GM23338 (cell line): ENCODE results near the gene NSF. TPM values are rescaled to one million over a fixed set of nuclear protein-coding genes. Genes with fewer than 3 reads are reported as not detected.

Experiments
- ATAC-seq: fragments of 200-7000 bp; cut with Tn5 transposase; 3 replicates; pipeline ENCODE4 v1.9.1; 2020
- DNase-seq: peaks from one replicate; pipeline ENCODE4 v3.0.0-alpha.2; 2015; ENCODE audit warnings: low spot score
- H2AFZ ChIP-seq: fragments of 200-600 bp; sonication (generic); 2 replicates; pipeline ENCODE4 v1.8.0; 2016; ENCODE audit warnings: antibody characterized with exemption, mild to moderate bottlenecking, moderate library complexity
- H3F3A ChIP-seq: fragments of 200-600 bp; sonication (generic); replicated peaks from 2 replicates; pipeline ENCODE4 v1.8.0; 2017; ENCODE audit warnings: antibody characterized with exemption, mixed run types, low read depth
- H3K27ac ChIP-seq: fragments of 200-600 bp; sonication (generic); 2 replicates; pipeline ENCODE4 v1.6.1; 2016; ENCODE audit warnings: low read depth
- H3K27me3 ChIP-seq: fragments of 200-600 bp; sonication (generic); 2 replicates; pipeline ENCODE4 v1.8.0; 2016; ENCODE audit warnings: mild to moderate bottlenecking, mixed run types, moderate library complexity; ENCODE audit not compliant: insufficient read depth
- H3K36me3 ChIP-seq: fragments of 200-600 bp; sonication (generic); 2 replicates; pipeline ENCODE4 v1.8.0; 2016; ENCODE audit warnings: mild to moderate bottlenecking; ENCODE audit not compliant: insufficient read depth
- H3K4me1 ChIP-seq: fragments of 200-600 bp; sonication (generic); 2 replicates; pipeline ENCODE4 v1.8.0; 2016; ENCODE audit warnings: mild to moderate bottlenecking, moderate library complexity; ENCODE audit not compliant: insufficient read depth
- H3K4me2 ChIP-seq: fragments of 200-600 bp; sonication (generic); 2 replicates; pipeline ENCODE4 v1.7.1; 2017; ENCODE audit warnings: mixed run types
- H3K4me3 ChIP-seq: fragments of 200-600 bp; sonication (generic); 2 replicates; pipeline ENCODE4 v1.6.1; 2016; ENCODE audit warnings: mixed run types
- H3K79me2 ChIP-seq: fragments of 200-600 bp; sonication (generic); replicated peaks from 2 replicates; pipeline ENCODE4 v1.8.0; 2017; ENCODE audit warnings: mild to moderate bottlenecking; ENCODE audit not compliant: insufficient read depth
- H3K9me2 ChIP-seq: fragments of 200-600 bp; sonication (generic); 2 replicates; pipeline ENCODE4 v1.8.0; 2017; ENCODE audit not compliant: insufficient read depth
- H4K20me1 ChIP-seq: fragments of 200-600 bp; sonication (generic); replicated peaks from 2 replicates; pipeline ENCODE4 v1.8.0; 2017; ENCODE audit warnings: mild to moderate bottlenecking; ENCODE audit not compliant: insufficient read depth
- H3K27ac Mint-ChIP-seq: 2 replicates; pipeline ENCODE4 v1.8.0; 2020; ENCODE audit warnings: inconsistent platforms, mild to moderate bottlenecking, moderate library complexity, mixed read lengths
- H3K27me3 Mint-ChIP-seq: 3 replicates; pipeline ENCODE4 v1.8.0; 2022; ENCODE audit warnings: low read depth, mild to moderate bottlenecking, moderate library complexity, mixed read lengths, inconsistent platforms; ENCODE audit not compliant: insufficient read depth, poor library complexity
- H3K36me3 Mint-ChIP-seq: 3 replicates; pipeline ENCODE4 v1.8.0; 2021; ENCODE audit warnings: low read depth, mild to moderate bottlenecking, inconsistent platforms, moderate library complexity, mixed read lengths
- H3K4me1 Mint-ChIP-seq: 3 replicates; pipeline ENCODE4 v1.8.0; 2020; ENCODE audit warnings: mild to moderate bottlenecking, inconsistent platforms, mixed read lengths
- H3K4me3 Mint-ChIP-seq: 3 replicates; pipeline ENCODE4 v1.8.0; 2021; ENCODE audit warnings: moderate library complexity, mild to moderate bottlenecking, inconsistent platforms, mixed read lengths
- H3K9me3 Mint-ChIP-seq: 3 replicates; pipeline ENCODE4 v1.8.0; 2020; ENCODE audit warnings: moderate library complexity, mild to moderate bottlenecking, inconsistent platforms, mixed read lengths
- CREB1 ChIP-seq: fragments of 250-450 bp; sonication (Bioruptor Pico); IDR thresholded peaks from 2 replicates; pipeline ENCODE4 v1.5.0; 2020; ENCODE audit warnings: low read depth, mild to moderate bottlenecking, moderate library complexity
- CTCF ChIP-seq, 2 experiments: fragments of 200-600 bp in 1 of 2; sonication (generic) in 1 of 2; conservative IDR thresholded peaks; 2 replicates each; pipeline versions ENCODE4 v1.5.1 to v1.6.1; 2016 to 2017; ENCODE audit warnings: antibody characterized with exemption in 2 of 2, low read depth in 2 of 2, mild to moderate bottlenecking in 2 of 2, moderate library complexity in 1 of 2
- EZH2 ChIP-seq: fragments of 200-600 bp; sonication (generic); IDR thresholded peaks from one replicate; pipeline ENCODE4 v1.8.0; 2017; ENCODE audit warnings: antibody characterized with exemption, mild to moderate bottlenecking, low read depth; ENCODE audit not compliant: unreplicated experiment
- EZH2phosphoT487 ChIP-seq: fragments of 200-600 bp; sonication (generic); IDR thresholded peaks from one replicate; pipeline ENCODE4 v1.8.1; 2018; ENCODE audit warnings: antibody characterized with exemption; ENCODE audit not compliant: unreplicated experiment
- JUNB ChIP-seq: IDR thresholded peaks from one replicate; pipeline ENCODE4 v1.6.1; 2016; ENCODE audit warnings: antibody characterized with exemption; ENCODE audit not compliant: unreplicated experiment
- NANOG ChIP-seq: IDR thresholded peaks from 2 replicates; pipeline ENCODE4 v1.6.1; 2016; ENCODE audit warnings: antibody characterized with exemption, borderline replicate concordance
- POLR2AphosphoS5 ChIP-seq: IDR thresholded peaks from 2 replicates; pipeline ENCODE4 v1.6.1; 2016; ENCODE audit warnings: antibody characterized with exemption, low read depth
- STAT1 ChIP-seq: IDR thresholded peaks from one replicate; pipeline ENCODE4 v1.6.1; 2016; ENCODE audit warnings: antibody characterized with exemption; ENCODE audit not compliant: unreplicated experiment
- ZNF114 ChIP-seq: fragments of 250-450 bp; sonication (Bioruptor Pico); IDR thresholded peaks from 2 replicates; pipeline ENCODE4 v1.5.0; 2020; ENCODE audit warnings: mild to moderate bottlenecking, moderate library complexity
- ZNF331 ChIP-seq: fragments of 250-450 bp; sonication (Bioruptor Pico); IDR thresholded peaks from 2 replicates; pipeline ENCODE4 v1.5.0; 2020; ENCODE audit warnings: low read depth, mild to moderate bottlenecking, moderate library complexity
- polyA plus RNA-seq: library from polyadenylated mRNA; unstranded; fragments of >200 nt; fragmentation: Nextera tagmentation; extraction: Ambion mirVana; gene quantifications from 2 replicates; pipeline ENCODE4 v1.2.1, GENCODE V29; 2016
- total RNA-seq: library from RNA; depleted of rRNA; stranded (reverse); fragments of >200 nt; shearing (Covaris generic); gene quantifications from 2 replicates; pipeline ENCODE4 v1.2.3, GENCODE V29; 2014
- TF ChIP-seq, protein P1 (sequence below): IDR thresholded peaks from 2 replicates; pipeline ENCODE4 v1.6.1; 2016; ENCODE audit warnings: antibody characterized with exemption
- TF ChIP-seq, protein P2 (sequence below): IDR thresholded peaks from one replicate; pipeline ENCODE4 v1.6.1; 2018; ENCODE audit warnings: antibody characterized with exemption; ENCODE audit not compliant: unreplicated experiment
- TF ChIP-seq, protein P3 (sequence below): fragments of 250-450 bp; sonication (Bioruptor Pico); IDR thresholded peaks from 2 replicates; pipeline ENCODE4 v1.5.0; 2020; ENCODE audit warnings: mild to moderate bottlenecking, moderate library complexity

NSF gene
- total and polyA plus RNA-seq, 2 experiments from 2014 or later, result 12.5 to 26.5 TPM

DNA sequence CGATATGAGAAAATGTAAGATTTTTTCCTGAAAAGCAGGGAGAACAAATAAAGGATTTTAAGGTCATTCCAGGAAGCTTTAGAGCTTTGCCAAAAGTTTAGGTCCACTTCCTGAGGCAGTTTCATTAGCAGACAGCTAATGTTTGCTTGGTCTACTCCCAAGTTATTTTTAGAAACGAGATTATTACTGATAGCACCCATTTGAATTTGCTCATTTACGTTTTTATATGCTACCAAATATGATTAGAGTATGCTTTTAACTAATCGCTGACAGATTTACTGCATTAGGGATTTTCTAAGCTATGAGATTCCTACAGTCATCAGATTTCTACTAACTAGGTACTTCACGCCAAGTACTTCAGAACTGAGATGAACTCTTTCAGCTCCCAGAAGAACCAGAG, 129.9 kb downstream of the NSF start:
- Histone ChIP-seq H3K27ac (no peak overlapping the region; the same call in 1 of the 2 replicates), H4K20me1 (no peaks in the 10 kb centered on the region), H3K4me2 (no peak overlapping the region), H2AFZ (no peak overlapping the region), H3K36me3 (no peaks in the 10 kb centered on the region), H3F3A (no peaks in the 10 kb centered on the region), H3K4me1 (no peaks in the 10 kb centered on the region), H3K27me3 (no peaks in the 10 kb centered on the region), H3K79me2 (no peaks in the 10 kb centered on the region), H3K9me2 (no peaks in the 10 kb centered on the region), H3K4me3 (no peak overlapping the region)
- no peaks in the 10 kb centered on the region for H3K36me3 Mint-ChIP-seq
- H3K4me3 Mint-ChIP-seq, result no peak overlapping the region
- no peaks in the 10 kb centered on the region for H3K9me3 Mint-ChIP-seq
- H3K27me3 Mint-ChIP-seq, result no peaks in the 10 kb centered on the region
- DNase-seq, result no peak
- TF ChIP-seq NANOG (no peak), POLR2AphosphoS5 (no peak), ZNF331 (CRISPR knock-in tag) (no peak), EZH2 (no peak), EZH2phosphoT487 (no peak), JUNB (no peak), CREB1 (CRISPR knock-in tag) (no peak), ZNF114 (no peak), STAT1 (no peak), CTCF (conservative IDR thresholded peaks at IDR 0.05; ENCODE audit: low read depth in 2 of 2) (no peak)
- TF ChIP-seq, protein P1, sequence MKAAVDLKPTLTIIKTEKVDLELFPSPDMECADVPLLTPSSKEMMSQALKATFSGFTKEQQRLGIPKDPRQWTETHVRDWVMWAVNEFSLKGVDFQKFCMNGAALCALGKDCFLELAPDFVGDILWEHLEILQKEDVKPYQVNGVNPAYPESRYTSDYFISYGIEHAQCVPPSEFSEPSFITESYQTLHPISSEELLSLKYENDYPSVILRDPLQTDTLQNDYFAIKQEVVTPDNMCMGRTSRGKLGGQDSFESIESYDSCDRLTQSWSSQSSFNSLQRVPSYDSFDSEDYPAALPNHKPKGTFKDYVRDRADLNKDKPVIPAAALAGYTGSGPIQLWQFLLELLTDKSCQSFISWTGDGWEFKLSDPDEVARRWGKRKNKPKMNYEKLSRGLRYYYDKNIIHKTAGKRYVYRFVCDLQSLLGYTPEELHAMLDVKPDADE, result no peak
- TF ChIP-seq, protein P2, sequence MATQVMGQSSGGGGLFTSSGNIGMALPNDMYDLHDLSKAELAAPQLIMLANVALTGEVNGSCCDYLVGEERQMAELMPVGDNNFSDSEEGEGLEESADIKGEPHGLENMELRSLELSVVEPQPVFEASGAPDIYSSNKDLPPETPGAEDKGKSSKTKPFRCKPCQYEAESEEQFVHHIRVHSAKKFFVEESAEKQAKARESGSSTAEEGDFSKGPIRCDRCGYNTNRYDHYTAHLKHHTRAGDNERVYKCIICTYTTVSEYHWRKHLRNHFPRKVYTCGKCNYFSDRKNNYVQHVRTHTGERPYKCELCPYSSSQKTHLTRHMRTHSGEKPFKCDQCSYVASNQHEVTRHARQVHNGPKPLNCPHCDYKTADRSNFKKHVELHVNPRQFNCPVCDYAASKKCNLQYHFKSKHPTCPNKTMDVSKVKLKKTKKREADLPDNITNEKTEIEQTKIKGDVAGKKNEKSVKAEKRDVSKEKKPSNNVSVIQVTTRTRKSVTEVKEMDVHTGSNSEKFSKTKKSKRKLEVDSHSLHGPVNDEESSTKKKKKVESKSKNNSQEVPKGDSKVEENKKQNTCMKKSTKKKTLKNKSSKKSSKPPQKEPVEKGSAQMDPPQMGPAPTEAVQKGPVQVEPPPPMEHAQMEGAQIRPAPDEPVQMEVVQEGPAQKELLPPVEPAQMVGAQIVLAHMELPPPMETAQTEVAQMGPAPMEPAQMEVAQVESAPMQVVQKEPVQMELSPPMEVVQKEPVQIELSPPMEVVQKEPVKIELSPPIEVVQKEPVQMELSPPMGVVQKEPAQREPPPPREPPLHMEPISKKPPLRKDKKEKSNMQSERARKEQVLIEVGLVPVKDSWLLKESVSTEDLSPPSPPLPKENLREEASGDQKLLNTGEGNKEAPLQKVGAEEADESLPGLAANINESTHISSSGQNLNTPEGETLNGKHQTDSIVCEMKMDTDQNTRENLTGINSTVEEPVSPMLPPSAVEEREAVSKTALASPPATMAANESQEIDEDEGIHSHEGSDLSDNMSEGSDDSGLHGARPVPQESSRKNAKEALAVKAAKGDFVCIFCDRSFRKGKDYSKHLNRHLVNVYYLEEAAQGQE, result no peak
- TF ChIP-seq, protein P3, sequence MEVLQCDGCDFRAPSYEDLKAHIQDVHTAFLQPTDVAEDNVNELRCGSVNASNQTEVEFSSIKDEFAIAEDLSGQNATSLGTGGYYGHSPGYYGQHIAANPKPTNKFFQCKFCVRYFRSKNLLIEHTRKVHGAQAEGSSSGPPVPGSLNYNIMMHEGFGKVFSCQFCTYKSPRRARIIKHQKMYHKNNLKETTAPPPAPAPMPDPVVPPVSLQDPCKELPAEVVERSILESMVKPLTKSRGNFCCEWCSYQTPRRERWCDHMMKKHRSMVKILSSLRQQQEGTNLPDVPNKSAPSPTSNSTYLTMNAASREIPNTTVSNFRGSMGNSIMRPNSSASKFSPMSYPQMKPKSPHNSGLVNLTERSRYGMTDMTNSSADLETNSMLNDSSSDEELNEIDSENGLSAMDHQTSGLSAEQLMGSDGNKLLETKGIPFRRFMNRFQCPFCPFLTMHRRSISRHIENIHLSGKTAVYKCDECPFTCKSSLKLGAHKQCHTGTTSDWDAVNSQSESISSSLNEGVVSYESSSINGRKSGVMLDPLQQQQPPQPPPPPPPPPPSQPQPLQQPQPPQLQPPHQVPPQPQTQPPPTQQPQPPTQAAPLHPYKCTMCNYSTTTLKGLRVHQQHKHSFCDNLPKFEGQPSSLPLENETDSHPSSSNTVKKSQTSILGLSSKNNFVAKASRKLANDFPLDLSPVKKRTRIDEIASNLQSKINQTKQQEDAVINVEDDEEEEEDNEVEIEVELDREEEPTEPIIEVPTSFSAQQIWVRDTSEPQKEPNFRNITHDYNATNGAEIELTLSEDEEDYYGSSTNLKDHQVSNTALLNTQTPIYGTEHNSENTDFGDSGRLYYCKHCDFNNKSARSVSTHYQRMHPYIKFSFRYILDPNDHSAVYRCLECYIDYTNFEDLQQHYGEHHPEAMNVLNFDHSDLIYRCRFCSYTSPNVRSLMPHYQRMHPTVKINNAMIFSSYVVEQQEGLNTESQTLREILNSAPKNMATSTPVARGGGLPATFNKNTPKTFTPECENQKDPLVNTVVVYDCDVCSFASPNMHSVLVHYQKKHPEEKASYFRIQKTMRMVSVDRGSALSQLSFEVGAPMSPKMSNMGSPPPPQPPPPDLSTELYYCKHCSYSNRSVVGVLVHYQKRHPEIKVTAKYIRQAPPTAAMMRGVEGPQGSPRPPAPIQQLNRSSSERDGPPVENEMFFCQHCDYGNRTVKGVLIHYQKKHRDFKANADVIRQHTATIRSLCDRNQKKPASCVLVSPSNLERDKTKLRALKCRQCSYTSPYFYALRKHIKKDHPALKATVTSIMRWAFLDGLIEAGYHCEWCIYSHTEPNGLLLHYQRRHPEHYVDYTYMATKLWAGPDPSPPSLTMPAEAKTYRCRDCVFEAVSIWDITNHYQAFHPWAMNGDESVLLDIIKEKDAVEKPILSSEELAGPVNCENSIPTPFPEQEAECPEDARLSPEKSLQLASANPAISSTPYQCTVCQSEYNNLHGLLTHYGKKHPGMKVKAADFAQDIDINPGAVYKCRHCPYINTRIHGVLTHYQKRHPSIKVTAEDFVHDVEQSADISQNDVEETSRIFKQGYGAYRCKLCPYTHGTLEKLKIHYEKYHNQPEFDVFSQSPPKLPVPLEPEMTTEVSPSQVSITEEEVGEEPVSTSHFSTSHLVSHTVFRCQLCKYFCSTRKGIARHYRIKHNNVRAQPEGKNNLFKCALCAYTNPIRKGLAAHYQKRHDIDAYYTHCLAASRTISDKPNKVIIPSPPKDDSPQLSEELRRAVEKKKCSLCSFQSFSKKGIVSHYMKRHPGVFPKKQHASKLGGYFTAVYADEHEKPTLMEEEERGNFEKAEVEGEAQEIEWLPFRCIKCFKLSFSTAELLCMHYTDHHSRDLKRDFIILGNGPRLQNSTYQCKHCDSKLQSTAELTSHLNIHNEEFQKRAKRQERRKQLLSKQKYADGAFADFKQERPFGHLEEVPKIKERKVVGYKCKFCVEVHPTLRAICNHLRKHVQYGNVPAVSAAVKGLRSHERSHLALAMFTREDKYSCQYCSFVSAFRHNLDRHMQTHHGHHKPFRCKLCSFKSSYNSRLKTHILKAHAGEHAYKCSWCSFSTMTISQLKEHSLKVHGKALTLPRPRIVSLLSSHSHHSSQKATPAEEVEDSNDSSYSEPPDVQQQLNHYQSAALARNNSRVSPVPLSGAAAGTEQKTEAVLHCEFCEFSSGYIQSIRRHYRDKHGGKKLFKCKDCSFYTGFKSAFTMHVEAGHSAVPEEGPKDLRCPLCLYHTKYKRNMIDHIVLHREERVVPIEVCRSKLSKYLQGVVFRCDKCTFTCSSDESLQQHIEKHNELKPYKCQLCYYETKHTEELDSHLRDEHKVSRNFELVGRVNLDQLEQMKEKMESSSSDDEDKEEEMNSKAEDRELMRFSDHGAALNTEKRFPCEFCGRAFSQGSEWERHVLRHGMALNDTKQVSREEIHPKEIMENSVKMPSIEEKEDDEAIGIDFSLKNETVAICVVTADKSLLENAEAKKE (CRISPR knock-in tag), result no peak
- ATAC-seq, result no peak
- no peak overlapping the region for H3K27ac Mint-ChIP-seq
- peaks cover 2% of the 10 kb centered on the region; the same call in 2 of the 3 replicates for H3K4me1 Mint-ChIP-seq
